ENCODE data around the gene SPATA21. TPM values are rescaled to one million over a fixed set of nuclear protein-coding genes. Genes with fewer than 3 reads are reported as not detected.

The SPATA21 gene
- total RNA-seq, 1 experiment from 2014 or later: not detected

DNA sequence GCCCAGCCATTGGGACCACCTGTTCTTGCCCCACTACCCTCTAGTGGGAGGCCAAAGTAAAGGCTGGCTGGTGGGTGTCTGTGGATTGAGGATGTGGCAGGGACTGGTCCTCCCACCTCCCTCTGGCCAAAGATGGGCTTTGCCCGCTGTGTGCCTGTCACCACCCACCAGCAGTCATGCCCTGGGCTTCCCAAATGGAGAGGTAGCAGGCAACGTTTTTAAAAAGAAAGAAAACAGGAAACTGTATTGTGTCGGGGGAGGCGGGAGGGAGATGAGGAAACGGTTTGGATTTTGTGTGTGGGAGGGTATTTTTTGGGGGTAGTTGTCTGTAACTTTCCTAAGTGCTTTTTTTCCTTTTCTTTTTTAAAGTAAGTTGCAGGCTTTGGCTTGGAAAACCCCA, 40.1 kb downstream of the SPATA21 start:
- no peaks in the 10 kb centered on the region for H3K9me3 Mint-ChIP-seq
- H3K4me1 Mint-ChIP-seq: peaks cover 14 to 16% of the 10 kb centered on the region in 2 experiments
- Histone ChIP-seq H3K18ac (ENCODE audit: insufficient read length, low read depth, low read length) (no peak overlapping the region), H2AK5ac (ENCODE audit: insufficient read length, low read length) (no peak overlapping the region), H3T11ph (ENCODE audit: low read length) (no peak overlapping the region), H3K23me2 (ENCODE audit: insufficient read length, low read depth, low read length, poor library complexity, severe bottlenecking) (no peaks in the 10 kb centered on the region), H4K5ac (ENCODE audit: insufficient read length, low read depth, low read length) (no peak overlapping the region), H3K14ac (ENCODE audit: insufficient read depth, low read length) (no peak overlapping the region), H2BK15ac (ENCODE audit: low read depth, low read length) (no peak overlapping the region), H2AFZ (ENCODE audit: low read length) (no peak overlapping the region), H4K91ac (ENCODE audit: insufficient read length, low read depth, low read length) (no peak overlapping the region), H3K56ac (ENCODE audit: insufficient read length, low read depth, low read length) (no peak overlapping the region), H2BK12ac (ENCODE audit: insufficient read length, low read depth, low read length) (no peak overlapping the region), H2BK120ac (ENCODE audit: low read depth, low read length, poor library complexity, severe bottlenecking) (no peak overlapping the region), H3K9ac (ENCODE audit: extremely low read depth, insufficient read length, low read length) (no peak overlapping the region), H3K23ac (ENCODE audit: insufficient read length, low read depth, low read length) (no peak overlapping the region), H3K27ac (ENCODE audit: insufficient read length, low read depth, low read length) (no peak overlapping the region), H2BK5ac (ENCODE audit: insufficient read length, low read length) (no peak overlapping the region), H3K79me1 (ENCODE audit: insufficient read depth, low read depth, low read length, poor library complexity, severe bottlenecking) (peaks cover 12% of the 10 kb centered on the region), H3K4me2 (ENCODE audit: insufficient read depth, insufficient read length, low read length) (no peak overlapping the region), H4K8ac (replicated peaks; ENCODE audit: insufficient read length, low read depth, low read length) (no peak overlapping the region), H2BK20ac (ENCODE audit: low read depth, low read length, poor library complexity, severe bottlenecking) (no peak overlapping the region), H3K4me1 (ENCODE audit: insufficient read depth, low read length) (peaks cover 6% of the 10 kb centered on the region; the same call in 1 of the 2 replicates), H3K79me2 (ENCODE audit: insufficient read depth, low read length) (no peaks in the 10 kb centered on the region; the same call in 1 of the 2 replicates), H3K27me3 (ENCODE audit: insufficient read depth, low read length) (no peaks in the 10 kb centered on the region), H3K9me3 (ENCODE audit: control insufficient read depth, low read depth, low read length) (no peaks in the 10 kb centered on the region), H3K4ac (ENCODE audit: low read depth, low read length) (no peak overlapping the region), H4K20me1 (ENCODE audit: control insufficient read depth, insufficient read depth, insufficient read length) (peaks cover 2% of the 10 kb centered on the region)
- H3K36me3 Mint-ChIP-seq (ENCODE audit: insufficient read depth in 1 of 3, low read depth in 3 of 3): peaks cover 11 to 55% (median 43%) of the 10 kb centered on the region in 3 experiments; a peak in 6 of 7 replicates
- TF ChIP-seq CTCF (conservative IDR thresholded peaks at IDR 0.05): no peak
- no peaks in the 10 kb centered on the region for H3K27me3 Mint-ChIP-seq (ENCODE audit: low read depth)
- no peak for DNase-seq
- 100% methylated on average over 3 of the region's 5 CpGs for WGBS (ENCODE audit: extremely low coverage, insufficient read length, low lambda C conversion rate)
- no peak overlapping the region for H3K27ac Mint-ChIP-seq
- H3K4me3 Mint-ChIP-seq: no peak overlapping the region
